Gastroesophageal sphincter (tissue), 3 donors: ENCODE data around the gene GPN1.

Source experiments
- CTCF ChIP-seq, 4 experiments: fragments of 200-600 bp in 2 of 4; fragments of 450-650 bp in 2 of 4; sonication (generic) in 1 of 4; IDR thresholded peaks; one replicate each; pipeline ENCODE4 v1.5.1; 2017 to 2019; ENCODE audit warnings: antibody characterized with exemption in 4 of 4, mild to moderate bottlenecking in 2 of 4, moderate library complexity in 2 of 4
- POLR2A ChIP-seq, 2 donors: fragments of 450-650 bp; IDR thresholded peaks; one replicate each; pipeline ENCODE4 v1.6.1; 2017; ENCODE audit warnings: antibody characterized with exemption in 2 of 2, mild to moderate bottlenecking in 2 of 2, moderate library complexity in 1 of 2

GRCh38 chr2:27591745-27592144 is 37.1 kb upstream of the GPN1 start:
- TF ChIP-seq POLR2A (IDR thresholded peaks at IDR 0.05) (no peak), CTCF (IDR thresholded peaks at IDR 0.05) (no peak)
